ENCODE measurements around the gene RMND1.

The RMND1 gene

DNA sequence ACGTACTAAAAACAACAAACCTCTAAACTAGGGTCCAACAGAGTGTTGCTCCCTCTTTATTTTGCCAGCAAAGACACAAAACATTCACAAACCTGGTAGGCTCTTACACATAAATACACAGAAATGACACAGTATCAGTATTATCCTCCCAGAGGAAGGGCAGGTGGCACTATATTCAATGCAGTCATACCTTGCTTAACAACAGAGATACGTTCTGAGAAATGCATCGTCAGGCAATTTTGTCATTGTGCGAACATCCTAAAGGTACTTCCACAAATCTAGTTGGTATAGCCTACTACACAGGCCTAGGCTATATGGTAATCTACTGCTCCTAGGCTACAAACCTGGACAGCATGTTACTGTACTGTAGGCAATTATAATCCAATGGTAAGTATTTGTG lies 70.2 kb downstream of the RMND1 start:
- peaks cover 0 to 14% (median 4%) of the 10 kb centered on the region in 4 donors for H3K4me1 ChIP-seq
- H3K9me3 ChIP-seq, result no peaks in the 10 kb centered on the region
- no peak overlapping the region for H3K27ac ChIP-seq
- DNase-seq, result no peak
- TF ChIP-seq, protein P1, sequence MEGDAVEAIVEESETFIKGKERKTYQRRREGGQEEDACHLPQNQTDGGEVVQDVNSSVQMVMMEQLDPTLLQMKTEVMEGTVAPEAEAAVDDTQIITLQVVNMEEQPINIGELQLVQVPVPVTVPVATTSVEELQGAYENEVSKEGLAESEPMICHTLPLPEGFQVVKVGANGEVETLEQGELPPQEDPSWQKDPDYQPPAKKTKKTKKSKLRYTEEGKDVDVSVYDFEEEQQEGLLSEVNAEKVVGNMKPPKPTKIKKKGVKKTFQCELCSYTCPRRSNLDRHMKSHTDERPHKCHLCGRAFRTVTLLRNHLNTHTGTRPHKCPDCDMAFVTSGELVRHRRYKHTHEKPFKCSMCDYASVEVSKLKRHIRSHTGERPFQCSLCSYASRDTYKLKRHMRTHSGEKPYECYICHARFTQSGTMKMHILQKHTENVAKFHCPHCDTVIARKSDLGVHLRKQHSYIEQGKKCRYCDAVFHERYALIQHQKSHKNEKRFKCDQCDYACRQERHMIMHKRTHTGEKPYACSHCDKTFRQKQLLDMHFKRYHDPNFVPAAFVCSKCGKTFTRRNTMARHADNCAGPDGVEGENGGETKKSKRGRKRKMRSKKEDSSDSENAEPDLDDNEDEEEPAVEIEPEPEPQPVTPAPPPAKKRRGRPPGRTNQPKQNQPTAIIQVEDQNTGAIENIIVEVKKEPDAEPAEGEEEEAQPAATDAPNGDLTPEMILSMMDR (IDR thresholded peaks at IDR 0.05), result no peak
- H3K27me3 ChIP-seq, result no peaks in the 10 kb centered on the region
- no peak overlapping the region for H3K4me3 ChIP-seq
- intact Hi-C loops (cut with DNase I; ENCODE audit: low total_unique reads), result no loop called here
- H3K36me3 ChIP-seq, result no peaks in the 10 kb centered on the region

DNA sequence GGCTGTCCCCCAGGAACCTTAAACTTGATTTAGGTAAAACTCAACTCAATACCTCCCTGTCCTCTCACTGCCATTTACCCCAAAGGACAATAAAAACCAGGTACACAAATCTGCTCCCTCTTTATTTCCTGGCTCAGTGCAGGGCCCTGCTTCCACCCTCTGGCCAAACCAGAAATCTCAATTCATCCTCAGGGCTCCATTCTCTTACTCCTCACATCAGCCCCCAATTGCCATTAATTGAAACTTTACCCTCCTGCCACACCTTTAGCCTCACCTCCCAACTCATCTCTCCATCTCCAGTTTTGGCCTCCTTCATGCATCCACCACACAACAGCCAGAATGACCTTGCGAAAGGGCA lies 71.1 kb downstream of the RMND1 start:
- intact Hi-C loops (cut with DNase I; ENCODE audit: low total_unique reads), result no loop called here
- TF ChIP-seq, protein P1 (IDR thresholded peaks at IDR 0.05), result no peak
- Histone ChIP-seq H3K4me3 (peak overlapping the region in 1 of 2 donors; percentile 17), H3K4me1 (peaks cover 0 to 14% (median 4%) of the 10 kb centered on the region in 4 donors), H3K27me3 (no peaks in the 10 kb centered on the region), H3K9me3 (no peaks in the 10 kb centered on the region), H3K27ac (peak overlapping the region; percentile 31 to 52), H3K36me3 (no peaks in the 10 kb centered on the region)
- DNase-seq, result no peak

DNA sequence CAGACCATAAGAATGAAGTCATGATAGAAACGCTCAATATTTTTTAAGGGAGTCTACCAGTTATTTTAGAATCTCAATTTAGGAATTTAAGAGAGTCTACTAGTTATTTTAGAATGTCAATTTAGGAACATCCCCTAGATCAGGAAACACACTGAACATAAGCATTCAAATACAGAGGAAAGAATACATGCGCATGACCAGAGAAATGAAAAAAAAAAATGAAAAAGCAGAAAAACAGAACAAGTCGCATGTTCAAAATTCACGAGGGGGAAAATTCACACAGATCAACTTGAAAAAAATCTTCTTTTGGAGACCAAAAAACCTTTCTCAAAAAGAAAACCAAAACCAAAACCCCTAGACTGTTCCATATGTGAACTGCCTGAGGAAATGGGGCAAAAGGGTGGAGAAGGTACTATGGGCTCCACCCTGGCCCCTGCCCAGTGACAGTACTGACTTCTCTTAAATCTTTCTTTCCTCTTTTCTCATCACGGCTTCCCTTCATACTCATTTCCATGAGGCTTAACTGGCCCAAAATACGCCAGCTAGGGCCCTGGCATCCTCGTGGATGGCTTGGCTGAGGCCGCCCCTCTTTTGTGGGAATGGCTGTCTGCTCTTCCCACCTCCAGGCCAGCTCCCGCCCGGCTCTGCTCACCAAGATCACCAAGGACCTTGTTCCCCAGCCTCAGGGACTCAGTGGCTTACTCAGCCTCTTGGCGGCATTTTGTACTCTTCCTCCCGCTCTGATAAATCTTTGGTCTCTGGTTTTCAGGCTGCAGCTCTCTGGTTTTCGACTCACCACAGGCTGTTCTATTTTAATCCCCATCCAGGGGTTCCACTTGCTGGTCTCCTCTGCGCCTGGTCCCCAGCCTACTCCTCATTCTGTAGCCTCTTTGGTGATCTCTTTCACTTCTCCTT lies 71.7 kb downstream of the RMND1 start:
- H3K27me3 ChIP-seq, result no peaks in the 10 kb centered on the region
- DNase-seq, result no peak
- H3K4me3 ChIP-seq, result peak overlapping the region; percentile 17 to 19
- TF ChIP-seq, protein P1 (IDR thresholded peaks at IDR 0.05), result no peak
- H3K9me3 ChIP-seq, result no peaks in the 10 kb centered on the region
- peak overlapping the region; percentile 31 to 52 for H3K27ac ChIP-seq
- peaks cover 0 to 14% (median 4%) of the 10 kb centered on the region in 4 donors for H3K4me1 ChIP-seq
- no peaks in the 10 kb centered on the region for H3K36me3 ChIP-seq
- intact Hi-C loops (cut with DNase I; ENCODE audit: low total_unique reads), result no loop called here

DNA sequence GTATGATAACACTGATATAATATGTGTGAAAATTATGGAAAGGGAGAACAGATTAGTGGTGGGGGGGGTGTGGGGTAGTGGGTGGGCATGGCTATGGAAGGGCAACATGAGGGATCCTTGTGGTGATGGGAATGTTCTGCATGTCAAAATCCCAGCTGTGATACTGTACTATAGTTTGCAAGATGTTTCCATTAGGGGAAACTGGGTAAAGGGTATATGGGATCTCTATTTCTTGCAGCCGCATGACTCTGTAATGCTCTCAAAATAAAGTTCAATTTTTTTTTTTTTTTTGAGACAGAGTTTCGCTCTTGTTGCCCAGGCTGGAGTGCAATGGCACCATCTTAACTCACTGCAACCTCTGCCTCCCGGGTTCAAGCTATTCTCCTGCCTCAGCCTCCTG lies 74.8 kb downstream of the RMND1 start:
- DNase-seq, result no peak
- Histone ChIP-seq H3K4me3 (no peak overlapping the region), H3K4me1 (peaks cover 0 to 17% (median 4%) of the 10 kb centered on the region in 4 donors), H3K36me3 (peaks cover 0 to 7% (median 6%) of the 10 kb centered on the region in 3 donors), H3K27me3 (no peaks in the 10 kb centered on the region), H3K27ac (no peak overlapping the region), H3K9me3 (no peaks in the 10 kb centered on the region)
- intact Hi-C loops (cut with DNase I; ENCODE audit: low total_unique reads), result no loop called here
- TF ChIP-seq, protein P1 (IDR thresholded peaks at IDR 0.05), result no peak

DNA sequence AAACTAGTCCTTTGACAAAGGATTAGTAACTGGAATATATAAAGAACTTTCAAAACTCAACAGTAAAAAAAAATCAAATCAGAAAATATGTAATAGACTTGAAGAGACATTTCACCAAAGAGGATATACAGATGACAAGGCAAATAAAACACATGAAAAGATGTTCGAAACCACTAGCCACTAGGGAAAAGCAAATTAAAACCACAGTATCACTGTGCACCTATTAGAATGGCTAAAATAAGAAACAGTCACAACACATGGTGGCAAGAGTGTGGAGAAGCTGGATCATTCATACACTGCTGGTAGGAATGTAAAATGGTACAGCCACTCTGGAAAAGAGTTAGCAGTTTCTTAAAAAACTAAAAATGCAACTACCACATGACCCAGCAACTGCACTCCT lies 75.5 kb downstream of the RMND1 start:
- Histone ChIP-seq H3K27ac (no peak overlapping the region), H3K4me3 (no peak overlapping the region), H3K27me3 (no peaks in the 10 kb centered on the region), H3K4me1 (peaks cover 0 to 15% (median 4%) of the 10 kb centered on the region in 4 donors), H3K36me3 (peaks cover 3 to 14% (median 13%) of the 10 kb centered on the region in 3 donors), H3K9me3 (no peaks in the 10 kb centered on the region)
- intact Hi-C loops (cut with DNase I; ENCODE audit: low total_unique reads), result no loop called here
- no peak for DNase-seq
- TF ChIP-seq, protein P1 (IDR thresholded peaks at IDR 0.05), result no peak

Measured in tibial artery (tissue), 4 donors.